HG02943 (cell line): ENCODE measurements around the gene MEGF11.

Source experiments
- ATAC-seq: cut with Tn5 transposase; IDR thresholded peaks from one replicate; pipeline ENCODE4 v1.9.1; 2021; ENCODE audit warnings: mild to moderate bottlenecking, low read depth, moderate library complexity; ENCODE audit not compliant: unreplicated experiment

The MEGF11 gene

DNA sequence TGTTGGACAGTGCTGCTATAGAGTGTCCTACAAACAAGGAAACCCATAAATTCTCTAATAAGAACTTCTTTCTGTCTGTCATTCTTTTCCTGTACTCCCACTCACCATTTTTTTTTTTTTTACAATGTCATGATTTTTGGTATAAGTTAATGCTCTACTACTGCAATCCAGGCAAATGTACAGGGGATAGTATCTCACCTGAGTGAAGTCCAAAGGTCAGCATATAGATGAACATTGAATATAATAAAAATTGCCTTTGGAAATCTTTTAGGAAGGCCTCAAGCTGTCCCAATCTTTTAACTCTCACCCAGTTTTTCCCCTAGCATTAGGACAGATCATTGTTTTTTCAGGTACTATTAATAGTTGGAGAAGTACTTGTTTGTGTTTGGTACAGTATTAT is 405.6 kb downstream of the MEGF11 start:
- no peak for ATAC-seq

- no peak for ATAC-seq
Observed at GRCh38 chr15:65845826-65846519, 407.6 kb downstream of the MEGF11 start.
